ENCODE measurements around the gene GCN1.

DNA sequence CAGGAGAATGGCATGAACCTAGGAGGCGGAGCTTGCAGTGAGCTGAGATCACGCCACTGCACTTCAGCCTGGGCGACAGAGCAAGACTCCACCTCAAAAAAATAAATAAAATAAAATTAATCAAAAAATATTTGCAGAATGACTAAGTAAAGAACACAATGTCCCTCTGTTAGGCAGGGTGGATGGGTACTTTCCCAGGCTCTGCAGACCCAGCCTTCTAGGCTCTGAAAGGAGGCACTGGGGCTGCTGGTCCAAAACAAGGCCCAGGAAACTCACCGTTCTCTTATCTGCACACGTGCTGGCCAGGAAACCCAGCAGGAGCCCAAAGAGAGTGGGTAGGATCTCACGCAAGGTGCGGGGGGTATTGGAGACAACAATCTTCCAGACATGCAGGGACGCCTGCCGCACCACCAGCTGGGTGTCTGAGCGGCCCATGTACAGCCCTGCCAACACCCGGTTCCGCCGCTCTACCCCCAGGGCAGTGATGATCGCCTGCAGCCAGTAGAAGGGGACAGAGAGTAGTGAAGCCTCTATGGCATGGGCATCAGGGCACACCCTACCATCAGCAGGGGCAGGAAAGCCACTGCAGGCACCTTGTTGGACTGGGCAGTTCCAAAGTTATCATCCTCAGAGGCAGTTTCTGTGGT lies 52.2 kb downstream of the GCN1 start:
- TF ChIP-seq POLR2AphosphoS5 (IDR thresholded peaks at IDR 0.05; ENCODE audit: low read depth, low read length) = no peak
- no peak for TF ChIP-seq POLR2A (IDR thresholded peaks at IDR 0.05; ENCODE audit: low read depth, low read length)
- TF ChIP-seq TAF1 (IDR thresholded peaks at IDR 0.05; ENCODE audit: low read depth, low read length) = no peak
- no peak for TF ChIP-seq SPI1 (IDR thresholded peaks at IDR 0.05; ENCODE audit: low read depth, low read length)
- TF ChIP-seq PAX5 (IDR thresholded peaks at IDR 0.05; ENCODE audit: insufficient read depth, low read length, severe bottlenecking) = no peak
